BJ (cell line): ENCODE data around the gene ANAPC2. TPM values are rescaled to one million over a fixed set of nuclear protein-coding genes. Genes with fewer than 3 reads are reported as not detected.

Experiments used
- CTCF ChIA-PET: fragments of 350-600 bp; formaldehyde crosslinking; extraction: SDS; loops from one replicate; lab custom pipeline; 2021; ENCODE audit warnings: antibody characterized with exemption, inconsistent platforms; lab: Yijun Ruan, JAX
- POLR2A ChIA-PET: fragments of 300-600 bp; sonication (Branson Sonifier 250); formaldehyde crosslinking; extraction: SDS; loops from one replicate; lab custom pipeline; 2021; ENCODE audit warnings: antibody characterized with exemption; lab: Charles Lee
- DNase-seq: peaks from one replicate; pipeline ENCODE4 v3.0.0-alpha.2; 2011; ENCODE audit warnings: low read depth
- H3K27me3 ChIP-seq: 2 replicates; pipeline ENCODE4 v1.6.0; 2011; ENCODE audit warnings: low read length; ENCODE audit not compliant: control insufficient read depth, insufficient read depth
- H3K36me3 ChIP-seq: 2 replicates; pipeline ENCODE4 v1.5.1; 2011; ENCODE audit warnings: low read length; ENCODE audit not compliant: control insufficient read depth, insufficient read depth
- H3K4me3 ChIP-seq: 2 replicates; pipeline ENCODE4 v1.5.1; 2011; ENCODE audit warnings: low read depth, mild to moderate bottlenecking, control low read depth, low read length
- CTCF ChIP-seq: IDR thresholded peaks from 2 replicates; pipeline ENCODE4 v1.5.1; 2011; ENCODE audit warnings: low read depth, mild to moderate bottlenecking, control low read depth, inconsistent platforms, low read length, moderate library complexity; ENCODE audit not compliant: insufficient read depth
- polyA plus RNA-seq: library from polyadenylated mRNA; depleted of rRNA; stranded (reverse); fragments of >200 nt; gene quantifications from 2 replicates; pipeline ENCODE4 v1.2.3, GENCODE V29; 2011

Gene ANAPC2
- polyA plus RNA-seq, 1 experiment = 25.5 TPM

GRCh38 chr9:137160054-137160425 is 28.3 kb downstream of the ANAPC2 start:
- no peak for TF ChIP-seq CTCF
- ChIA-PET POLR2A (no interaction called here), CTCF (interaction anchor here (1.0 kb wide), 1 partner anchor 11 kb away, joined by 3 read pairs; no protein-coding TSS in a partner anchor)
- Histone ChIP-seq H3K27me3 (peaks cover 22% of the 10 kb centered on the region), H3K36me3 (no peaks in the 10 kb centered on the region), H3K4me3 (no peak overlapping the region)
- DNase-seq = no peak

GRCh38 chr9:137159105-137160053 is 29.0 kb downstream of the ANAPC2 start:
- peaks cover 22% of the 10 kb centered on the region for H3K27me3 ChIP-seq

GRCh38 chr9:137158625-137159024 is 29.7 kb downstream of the ANAPC2 start:
- no peak for DNase-seq
- Histone ChIP-seq H3K36me3 (no peaks in the 10 kb centered on the region), H3K27me3 (peaks cover 21% of the 10 kb centered on the region), H3K4me3 (no peak overlapping the region)
- no peak for TF ChIP-seq CTCF
- ChIA-PET CTCF (interaction anchor here (1.2 kb wide), 1 partner anchor 68 kb away, joined by 5 read pairs; the partner anchor contains the start of gene RNF224), POLR2A (no interaction called here)

More at GRCh38 chr9:137159105-137160053, 29.0 kb downstream of the ANAPC2 start:
- ChIA-PET CTCF (no interaction called here), POLR2A (no interaction called here)
- no peak for DNase-seq
- Histone ChIP-seq H3K36me3 (no peaks in the 10 kb centered on the region), H3K4me3 (no peak overlapping the region)
- TF ChIP-seq CTCF = no peak

GRCh38 chr9:137157618-137158415 is 30.5 kb downstream of the ANAPC2 start:
- no peaks in the 10 kb centered on the region for H3K36me3 ChIP-seq
- ChIA-PET CTCF (interaction anchor here (0.9 to 1.2 kb wide), 3 partner anchors 19 to 69 kb away, joined by 3 to 5 read pairs (median 3); partner anchors contain the start of genes GRIN1 and RNF224), POLR2A (no interaction called here)

More at GRCh38 chr9:137157618-137158415, 30.5 kb downstream of the ANAPC2 start:
- DNase-seq = no peak
- Histone ChIP-seq H3K4me3 (no peak overlapping the region), H3K27me3 (peaks cover 21% of the 10 kb centered on the region)
- TF ChIP-seq CTCF = no peak
